Common myeloid progenitor, CD34-positive (primary cell): Measurements from ENCODE around the gene KCNE3.

Experiments used
- CTCF ChIA-PET: fragments of 350-600 bp; sonication (Branson Sonifier 250); formaldehyde crosslinking; loops from one replicate; lab custom pipeline; 2021; ENCODE audit warnings: antibody characterized with exemption; lab: Charles Lee
- POLR2A ChIA-PET: fragments of 350-600 bp; sonication (Branson Sonifier 250); formaldehyde crosslinking; loops from one replicate; lab custom pipeline; 2021; ENCODE audit warnings: antibody characterized with exemption; lab: Charles Lee
- DNase-seq, 3 donors: peaks; one replicate each; pipeline versions ENCODE4 v3.0.0 to v3.0.0-alpha.2; 2013
- H3K27ac ChIP-seq, 2 experiments: 1 replicate in 1 of 2; 2 replicates in 1 of 2; pipeline ENCODE4 v1.7.0; 2013; ENCODE audit warnings: inconsistent platforms in 2 of 2, low read length in 2 of 2, mild to moderate bottlenecking in 2 of 2, low read depth in 1 of 2, moderate library complexity in 1 of 2; ENCODE audit not compliant: severe bottlenecking in 2 of 2, insufficient read depth in 1 of 2, poor library complexity in 1 of 2
- H3K27me3 ChIP-seq, 5 experiments: replicated peaks in 2 of 5; 1 replicate in 3 of 5; 2 replicates in 2 of 5; pipeline versions ENCODE4 v1.6.1 to v1.7.0; 2013; ENCODE audit warnings: low read length in 4 of 5, mild to moderate bottlenecking in 2 of 5, moderate library complexity in 2 of 5, inconsistent platforms in 1 of 5; ENCODE audit not compliant: insufficient read depth in 5 of 5, control insufficient read depth in 4 of 5
- H3K36me3 ChIP-seq, 4 experiments: 1 replicate in 2 of 4; 2 replicates in 2 of 4; pipeline versions ENCODE4 v1.6.1 to v1.7.0; 2013; ENCODE audit warnings: low read length in 3 of 4, control low read depth in 1 of 4, mild to moderate bottlenecking in 1 of 4; ENCODE audit not compliant: control insufficient read depth in 4 of 4, insufficient read depth in 4 of 4
- H3K4me1 ChIP-seq, 4 experiments: 1 replicate in 3 of 4; 2 replicates in 1 of 4; pipeline versions ENCODE4 v1.6.1 to v1.7.1; 2013; ENCODE audit warnings: low read length in 3 of 4, mild to moderate bottlenecking in 3 of 4, control low read depth in 1 of 4, inconsistent platforms in 1 of 4, moderate library complexity in 1 of 4; ENCODE audit not compliant: control insufficient read depth in 4 of 4, insufficient read depth in 4 of 4; ENCODE audit errors: control extremely low read depth in 1 of 4
- H3K4me3 ChIP-seq, 7 experiments: 1 replicate in 4 of 7; 2 replicates in 3 of 7; pipeline versions ENCODE4 v1.5.1 to v1.7.0; 2013; ENCODE audit warnings: mild to moderate bottlenecking in 7 of 7, low read length in 6 of 7, moderate library complexity in 6 of 7, inconsistent platforms in 2 of 7, low read depth in 2 of 7, control low read depth in 1 of 7; ENCODE audit not compliant: insufficient read depth in 4 of 7, control insufficient read depth in 1 of 7; ENCODE audit errors: extremely low read depth in 1 of 7
- H3K9me3 ChIP-seq, 5 experiments: 1 replicate in 4 of 5; 2 replicates in 1 of 5; pipeline versions ENCODE4 v1.6.1 to v1.7.1; 2013; ENCODE audit warnings: low read length in 4 of 5, mild to moderate bottlenecking in 2 of 5, inconsistent platforms in 1 of 5, low read depth in 1 of 5, moderate library complexity in 1 of 5; ENCODE audit not compliant: control insufficient read depth in 4 of 5, insufficient read depth in 2 of 5; ENCODE audit errors: control extremely low read depth in 1 of 5
- WGBS: methylation state at CpG from one replicate; pipeline ENCODE4 v1.1.5; 2013; ENCODE audit not compliant: insufficient coverage; 5-methylcytosine and 5-hydroxymethylcytosine counted together

Gene KCNE3

DNA sequence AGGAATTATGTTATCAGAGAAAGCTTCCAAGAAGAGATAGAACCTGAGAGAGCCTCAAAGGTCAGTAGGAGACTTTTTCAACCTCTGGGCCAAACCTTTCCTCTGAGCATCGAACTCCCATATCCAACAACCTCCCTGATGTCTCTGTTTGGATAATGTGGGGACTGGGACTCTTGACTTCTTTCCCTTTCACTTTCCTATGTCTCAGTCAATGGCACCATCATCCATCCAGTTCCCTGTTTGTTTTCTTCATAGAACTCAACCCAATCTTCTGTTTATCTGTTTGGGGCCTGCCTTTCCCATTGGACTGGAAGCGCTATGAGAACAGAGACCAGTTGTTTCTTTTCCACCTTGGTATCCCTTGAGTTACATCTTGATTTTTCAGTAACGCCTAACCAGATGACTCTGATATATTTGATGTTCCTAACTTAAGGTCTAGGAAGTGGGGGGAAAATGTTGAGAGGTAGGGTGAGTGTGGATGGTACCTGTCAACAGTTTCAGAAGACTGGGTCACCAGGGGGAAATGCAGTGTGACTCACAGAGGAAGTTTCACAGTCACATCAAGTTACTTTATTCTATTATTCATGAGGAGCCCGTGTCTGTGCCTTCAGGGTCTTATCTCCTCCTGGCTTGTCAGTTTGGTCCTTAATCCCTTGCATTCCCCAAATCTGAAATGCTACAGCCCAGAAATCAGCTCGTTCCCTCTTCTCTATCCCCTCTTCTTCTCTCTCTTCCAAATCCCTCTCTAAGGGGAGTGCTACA lies 4.5 kb upstream of the KCNE3 start:
- DNase-seq, result peak in 1 of 3 donors; percentile 34
- Histone ChIP-seq H3K36me3 (no peaks in the 10 kb centered on the region), H3K4me3 (no peak overlapping the region), H3K27me3 (no peaks in the 10 kb centered on the region), H3K9me3 (no peaks in the 10 kb centered on the region), H3K27ac (no peak overlapping the region), H3K4me1 (peaks cover 0 to 12% (median 10%) of the 10 kb centered on the region in 4 experiments)
- ChIA-PET CTCF (interaction anchor here (2.8 kb wide), 1 partner anchor 19 kb away, joined by 13 read pairs; no protein-coding TSS in a partner anchor), POLR2A (no interaction called here)
- WGBS, result 93% methylated on average over 3 of the region's 5 CpGs

DNA sequence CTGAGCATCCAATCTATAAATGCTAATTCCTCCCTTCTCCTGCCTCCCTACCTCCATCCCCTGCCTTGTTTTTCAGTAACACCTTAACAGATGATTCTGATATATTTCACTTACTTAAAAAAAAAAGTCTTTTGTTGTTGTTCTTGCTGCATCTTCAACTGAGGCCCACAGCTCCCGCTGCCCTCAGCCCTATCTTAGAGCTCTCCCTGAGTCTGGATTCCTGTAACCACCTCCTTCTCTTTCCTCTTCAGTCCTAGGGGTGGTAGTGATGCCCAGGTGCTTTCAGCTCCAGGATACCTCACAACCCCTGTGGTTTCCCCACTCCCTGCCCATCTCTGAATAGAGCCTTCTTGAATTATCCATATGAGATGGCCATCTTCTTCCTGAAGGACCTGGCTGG lies 3.7 kb upstream of the KCNE3 start:
- H3K27ac ChIP-seq, result no peak overlapping the region
- H3K4me3 ChIP-seq, result no peak overlapping the region
- peaks cover 0 to 2% (median 0%) of the 10 kb centered on the region in 5 experiments for H3K27me3 ChIP-seq
- H3K36me3 ChIP-seq, result no peaks in the 10 kb centered on the region
- ChIA-PET POLR2A (no interaction called here), CTCF (interaction anchor here (1.2 to 2.8 kb wide), 2 partner anchors 18 to 100 kb away, joined by 4 to 13 read pairs; no protein-coding TSS in a partner anchor)
- WGBS, result 100% methylated on average over 1 of the region's 1 CpG
- peaks cover 0 to 17% (median 10%) of the 10 kb centered on the region in 4 experiments for H3K4me1 ChIP-seq
- H3K9me3 ChIP-seq, result no peaks in the 10 kb centered on the region
- DNase-seq, result no peak

DNA sequence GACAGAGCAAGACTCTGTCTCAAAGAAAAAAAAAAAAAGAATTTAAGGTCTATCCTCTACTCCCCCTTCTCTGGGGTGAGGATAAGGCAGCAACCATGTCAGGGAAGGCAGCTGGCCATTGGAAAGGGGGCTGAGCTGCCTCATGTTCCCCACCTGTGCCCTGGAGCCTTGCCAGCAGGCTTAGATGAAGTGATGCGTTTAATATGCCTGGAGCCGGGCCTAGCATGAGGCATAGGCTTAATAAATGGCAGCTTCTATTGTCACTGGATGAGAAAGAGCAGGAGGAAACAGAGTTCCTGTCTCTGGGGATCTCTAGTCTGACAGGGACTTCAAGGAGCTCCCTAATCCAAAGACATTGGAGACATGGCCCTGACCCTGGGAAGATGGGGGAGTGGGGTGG lies 3.2 kb upstream of the KCNE3 start:
- Histone ChIP-seq H3K36me3 (no peaks in the 10 kb centered on the region), H3K9me3 (no peaks in the 10 kb centered on the region), H3K27me3 (peaks cover 0 to 2% (median 0%) of the 10 kb centered on the region in 5 experiments), H3K4me3 (no peak overlapping the region), H3K4me1 (peaks cover 0 to 17% (median 10%) of the 10 kb centered on the region in 4 experiments), H3K27ac (no peak overlapping the region)
- no peak for DNase-seq
- POLR2A ChIA-PET, result interaction anchor here (0.6 kb wide), 1 partner anchor 102 kb away, joined by 3 read pairs; no protein-coding TSS in a partner anchor
- 72% methylated on average over 2 of the region's 2 CpGs for WGBS
- CTCF ChIA-PET, result interaction anchor here (1.2 to 2.8 kb wide), 5 partner anchors 8 to 100 kb away, joined by 3 to 13 read pairs (median 4); no protein-coding TSS in a partner anchor

DNA sequence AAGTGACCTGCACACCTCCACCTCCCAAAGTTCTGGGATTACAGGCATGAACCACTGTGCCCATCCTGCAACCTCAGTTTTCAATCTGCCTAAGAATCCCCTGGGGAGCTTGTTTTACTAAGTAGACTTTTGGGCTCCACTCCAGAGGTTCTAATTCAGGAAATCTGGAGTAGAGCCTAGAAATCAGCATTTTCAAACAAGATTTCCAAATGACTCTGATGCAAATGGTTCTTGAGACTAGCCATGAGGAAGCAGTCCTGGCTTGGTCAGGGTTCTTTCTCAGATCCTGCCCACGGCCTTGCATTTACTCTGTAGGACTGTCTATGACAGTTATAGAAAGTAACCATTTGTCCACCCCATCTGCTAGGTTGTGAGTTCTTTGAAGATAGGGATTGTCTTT lies 1.6 kb upstream of the KCNE3 start:
- Histone ChIP-seq H3K36me3 (no peaks in the 10 kb centered on the region), H3K27ac (no peak overlapping the region), H3K9me3 (no peaks in the 10 kb centered on the region), H3K4me1 (peaks cover 0 to 18% (median 14%) of the 10 kb centered on the region in 4 experiments), H3K27me3 (peaks cover 0 to 2% (median 0%) of the 10 kb centered on the region in 5 experiments), H3K4me3 (no peak overlapping the region)
- DNase-seq, result no peak
- ChIA-PET POLR2A (no interaction called here), CTCF (interaction anchor here (2.0 to 2.8 kb wide), 2 partner anchors 8 to 16 kb away, joined by 5 to 13 read pairs; no protein-coding TSS in a partner anchor)
- WGBS, result no CpG with 5 or more reads among the region's 1 CpG

DNA sequence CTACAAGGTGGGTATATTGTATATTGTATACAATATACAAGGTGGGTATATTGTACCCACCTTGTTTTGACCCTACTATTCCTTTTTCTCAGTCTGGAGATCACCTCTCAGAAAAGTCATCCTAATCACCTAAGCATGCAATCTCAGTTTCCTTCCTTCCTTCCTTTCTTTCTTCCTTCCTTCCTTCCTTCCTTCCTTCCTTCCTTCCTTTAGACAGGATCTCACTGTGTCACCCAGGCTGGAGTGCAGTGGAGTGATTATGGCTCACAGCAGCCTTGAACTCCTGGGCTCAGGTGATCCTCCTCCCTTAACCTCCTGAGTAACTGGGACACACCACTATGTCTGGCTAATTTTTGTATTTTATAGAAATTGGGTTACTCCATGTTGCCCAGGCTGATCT lies 1.2 kb upstream of the KCNE3 start:
- no peak for DNase-seq
- Histone ChIP-seq H3K4me3 (no peak overlapping the region), H3K27ac (no peak overlapping the region), H3K27me3 (peaks cover 0 to 2% (median 0%) of the 10 kb centered on the region in 5 experiments), H3K4me1 (peaks cover 0 to 20% (median 14%) of the 10 kb centered on the region in 4 experiments), H3K36me3 (no peaks in the 10 kb centered on the region), H3K9me3 (no peaks in the 10 kb centered on the region)
- ChIA-PET CTCF (no interaction called here), POLR2A (no interaction called here)

DNA sequence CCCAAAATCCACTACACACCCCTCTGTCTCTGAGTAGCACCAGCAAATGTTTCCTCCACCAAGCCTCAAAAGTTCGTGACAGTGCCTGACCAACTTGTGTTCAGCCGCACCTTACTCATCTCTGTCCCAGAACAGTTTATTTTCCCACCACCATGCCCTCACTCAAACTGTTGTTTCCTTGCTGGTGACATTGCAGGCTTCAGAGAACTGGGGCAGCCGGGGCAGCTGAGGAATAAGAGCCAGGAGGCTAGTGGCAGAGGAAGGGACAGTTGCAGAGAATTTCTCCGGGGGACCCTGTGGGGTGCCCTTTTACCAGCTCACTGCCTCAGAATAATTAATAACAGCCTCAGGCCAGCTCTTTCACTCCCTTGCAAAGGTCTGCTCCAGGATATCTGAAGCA lies 709 bp upstream of the KCNE3 start:
- Histone ChIP-seq H3K27ac (no peak overlapping the region), H3K27me3 (peaks cover 0 to 2% (median 0%) of the 10 kb centered on the region in 5 experiments), H3K4me1 (peaks cover 0 to 24% (median 15%) of the 10 kb centered on the region in 4 experiments), H3K36me3 (no peaks in the 10 kb centered on the region), H3K9me3 (no peaks in the 10 kb centered on the region), H3K4me3 (peak overlapping the region in 1 of 7 experiments; percentile 76)
- CTCF ChIA-PET, result no interaction called here
- DNase-seq, result no peak
- 94% methylated on average over 2 of the region's 4 CpGs for WGBS
- POLR2A ChIA-PET, result no interaction called here

DNA sequence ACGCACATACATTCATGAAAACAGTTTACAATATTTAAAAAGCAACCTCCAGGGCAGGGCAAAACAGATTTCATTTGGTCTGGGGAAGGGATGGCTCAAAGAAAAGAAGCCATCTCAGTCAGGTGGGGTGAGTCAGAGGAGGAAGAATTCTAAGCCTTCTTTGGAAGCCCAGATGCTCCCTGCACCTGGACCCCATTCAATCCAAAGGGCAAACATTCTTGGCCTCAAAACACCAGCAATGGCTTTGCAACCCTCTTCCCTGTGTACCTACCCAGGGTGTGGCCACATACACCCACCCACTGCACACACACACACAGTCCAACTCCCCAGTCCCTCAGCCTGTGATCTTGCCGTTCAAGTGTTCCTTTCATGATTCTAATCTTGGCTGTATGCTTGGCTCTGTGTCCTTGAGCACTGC lies 2.0 kb downstream of the KCNE3 start:
- CTCF ChIA-PET, result interaction anchor here (5.6 kb wide), 1 partner anchor 14 kb away, joined by 58 read pairs; no protein-coding TSS in a partner anchor
- peaks cover 0 to 2% (median 0%) of the 10 kb centered on the region in 5 experiments for H3K27me3 ChIP-seq
- whole genome bisulfite sequencing, result 43% methylated on average over 1 of the region's 2 CpGs

More for the DNA sequence above, 2.0 kb downstream of the KCNE3 start:
- no peaks in the 10 kb centered on the region for H3K36me3 ChIP-seq
- H3K4me1 ChIP-seq, result peaks cover 8 to 52% (median 36%) of the 10 kb centered on the region in 4 experiments
- POLR2A ChIA-PET, result no interaction called here
- no peak for DNase-seq
- no peak overlapping the region for H3K27ac ChIP-seq
- no peaks in the 10 kb centered on the region for H3K9me3 ChIP-seq
- no peak overlapping the region for H3K4me3 ChIP-seq
